ENCODE results near the gene STK32B.

- TF ChIP-seq POLR2A (IDR thresholded peaks at IDR 0.05; ENCODE audit: low read length) (no peak), GATA1 (IDR thresholded peaks at IDR 0.05; ENCODE audit: low read depth, low read length) (no peak)
Measured at GRCh38 chr4:5374592-5374991, 323.3 kb downstream of the STK32B start.
